Measurements from ENCODE around the gene ACTN4.
A peak's percentile ranks its signal among the peaks of the same experiment; 100 is the strongest.

ACTN4 gene

DNA sequence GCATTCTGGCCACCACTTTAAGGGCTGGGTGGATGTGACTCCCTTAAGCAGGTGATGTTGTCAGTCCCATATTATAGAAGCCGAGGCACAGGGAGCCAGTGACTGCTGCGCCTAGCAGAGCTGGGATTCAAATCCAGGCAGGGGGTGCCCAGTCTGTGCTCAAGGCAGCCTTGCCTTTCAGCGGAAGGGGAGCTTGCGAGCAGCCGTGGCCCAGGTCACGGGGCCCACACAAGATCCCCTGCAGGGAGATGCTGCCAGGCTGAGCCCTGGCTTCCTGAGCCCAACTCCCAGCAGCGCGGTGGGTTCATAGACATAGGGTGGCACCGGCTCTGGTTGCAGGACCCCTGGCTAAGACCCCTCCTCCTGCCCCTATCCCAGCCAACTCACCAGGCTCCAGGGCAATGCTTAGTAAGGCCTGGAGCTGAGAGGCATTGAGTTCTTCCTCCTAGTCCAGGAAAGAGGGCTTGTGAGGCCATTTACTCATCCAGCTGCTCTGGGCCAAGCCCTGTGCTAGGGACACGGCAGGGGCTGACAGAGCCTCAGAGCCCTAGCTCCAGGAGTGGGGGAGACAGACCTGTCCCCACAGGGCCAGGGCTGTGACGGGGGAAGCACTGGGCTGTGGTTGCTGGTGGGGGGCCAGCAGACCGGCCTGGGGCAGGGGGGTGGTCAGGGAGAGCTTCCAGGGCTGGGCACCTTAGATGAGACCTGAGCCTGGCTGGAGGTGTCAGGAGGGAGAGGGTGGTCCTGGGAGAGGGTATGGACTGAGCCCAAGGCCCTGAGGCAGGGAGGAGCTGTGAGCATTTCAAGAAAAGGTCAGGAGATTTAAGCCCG, 87.2 kb downstream of the ACTN4 start:
- Histone ChIP-seq H2AFZ (ENCODE audit: low read length, unreplicated experiment) (no peak overlapping the region), H3K79me2 (ENCODE audit: control insufficient read depth, insufficient read depth, low read length, unreplicated experiment) (no peaks in the 10 kb centered on the region), H3K27me3 (ENCODE audit: insufficient read depth, low read length) (no peaks in the 10 kb centered on the region), H3K4me3 (ENCODE audit: low read depth, low read length) (no peak overlapping the region), H3K27ac (ENCODE audit: low read depth, low read length) (peak overlapping the region; percentile 19; the same call in 1 of the 2 replicates), H3K4me1 (ENCODE audit: control insufficient read depth, insufficient read depth, low read length, unreplicated experiment) (peaks cover 17% of the 10 kb centered on the region), H3K36me3 (ENCODE audit: insufficient read depth, low read length) (no peaks in the 10 kb centered on the region)

DNA sequence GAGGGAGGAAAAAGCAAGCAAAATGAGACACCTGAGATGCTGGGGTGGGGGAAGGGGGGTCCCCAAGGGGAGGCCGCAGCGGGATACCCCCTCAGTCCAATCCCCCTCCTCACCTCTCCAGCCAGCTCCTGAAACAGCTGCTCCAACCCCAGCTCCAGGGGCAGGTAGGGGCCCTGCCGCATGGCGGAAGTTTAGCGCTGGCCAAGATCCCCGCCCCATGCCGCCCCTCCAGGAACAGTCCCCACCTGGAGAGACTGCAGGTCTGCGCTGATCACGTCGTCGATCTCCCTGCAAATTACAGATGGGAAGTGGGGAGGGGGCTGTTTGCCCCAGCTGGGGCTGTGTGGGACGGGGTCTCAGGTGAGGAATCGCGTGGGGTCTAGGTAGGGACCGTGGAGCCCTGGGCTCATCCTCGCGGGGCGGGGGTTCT, 87.8 kb downstream of the ACTN4 start:
- Histone ChIP-seq H3K27ac (ENCODE audit: low read depth, low read length) (no peak overlapping the region), H3K27me3 (ENCODE audit: insufficient read depth, low read length) (no peaks in the 10 kb centered on the region), H3K4me1 (ENCODE audit: control insufficient read depth, insufficient read depth, low read length, unreplicated experiment) (peaks cover 17% of the 10 kb centered on the region), H3K79me2 (ENCODE audit: control insufficient read depth, insufficient read depth, low read length, unreplicated experiment) (no peaks in the 10 kb centered on the region), H2AFZ (ENCODE audit: low read length, unreplicated experiment) (no peak overlapping the region), H3K4me3 (ENCODE audit: low read depth, low read length) (no peak overlapping the region), H3K36me3 (ENCODE audit: insufficient read depth, low read length) (no peaks in the 10 kb centered on the region)

DNA sequence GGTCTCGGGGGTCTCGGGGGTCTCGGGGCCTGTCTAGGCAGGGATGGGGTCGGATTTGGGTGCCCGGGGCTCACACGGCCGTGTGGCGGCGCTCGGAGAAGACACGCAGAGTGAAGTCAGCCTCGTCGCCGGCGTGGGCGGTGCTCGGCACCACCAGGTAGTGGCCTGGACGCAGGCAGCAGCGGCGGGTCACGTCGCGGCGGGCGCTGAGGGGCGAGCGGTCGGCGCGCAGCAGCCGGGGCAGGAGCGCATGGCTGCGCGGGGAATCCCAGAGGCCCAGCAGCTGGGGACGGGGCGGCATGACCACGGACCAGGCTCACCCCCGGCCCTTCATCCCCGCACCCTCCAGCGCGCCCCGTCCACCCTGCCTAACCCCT, 88.6 kb downstream of the ACTN4 start:
- Histone ChIP-seq H2AFZ (ENCODE audit: low read length, unreplicated experiment) (no peak overlapping the region), H3K36me3 (ENCODE audit: insufficient read depth, low read length) (no peaks in the 10 kb centered on the region), H3K4me1 (ENCODE audit: control insufficient read depth, insufficient read depth, low read length, unreplicated experiment) (peaks cover 17% of the 10 kb centered on the region), H3K27me3 (ENCODE audit: insufficient read depth, low read length) (no peaks in the 10 kb centered on the region), H3K27ac (ENCODE audit: low read depth, low read length) (no peak overlapping the region), H3K4me3 (ENCODE audit: low read depth, low read length) (peak overlapping the region; percentile 47), H3K79me2 (ENCODE audit: control insufficient read depth, insufficient read depth, low read length, unreplicated experiment) (no peaks in the 10 kb centered on the region)

DNA sequence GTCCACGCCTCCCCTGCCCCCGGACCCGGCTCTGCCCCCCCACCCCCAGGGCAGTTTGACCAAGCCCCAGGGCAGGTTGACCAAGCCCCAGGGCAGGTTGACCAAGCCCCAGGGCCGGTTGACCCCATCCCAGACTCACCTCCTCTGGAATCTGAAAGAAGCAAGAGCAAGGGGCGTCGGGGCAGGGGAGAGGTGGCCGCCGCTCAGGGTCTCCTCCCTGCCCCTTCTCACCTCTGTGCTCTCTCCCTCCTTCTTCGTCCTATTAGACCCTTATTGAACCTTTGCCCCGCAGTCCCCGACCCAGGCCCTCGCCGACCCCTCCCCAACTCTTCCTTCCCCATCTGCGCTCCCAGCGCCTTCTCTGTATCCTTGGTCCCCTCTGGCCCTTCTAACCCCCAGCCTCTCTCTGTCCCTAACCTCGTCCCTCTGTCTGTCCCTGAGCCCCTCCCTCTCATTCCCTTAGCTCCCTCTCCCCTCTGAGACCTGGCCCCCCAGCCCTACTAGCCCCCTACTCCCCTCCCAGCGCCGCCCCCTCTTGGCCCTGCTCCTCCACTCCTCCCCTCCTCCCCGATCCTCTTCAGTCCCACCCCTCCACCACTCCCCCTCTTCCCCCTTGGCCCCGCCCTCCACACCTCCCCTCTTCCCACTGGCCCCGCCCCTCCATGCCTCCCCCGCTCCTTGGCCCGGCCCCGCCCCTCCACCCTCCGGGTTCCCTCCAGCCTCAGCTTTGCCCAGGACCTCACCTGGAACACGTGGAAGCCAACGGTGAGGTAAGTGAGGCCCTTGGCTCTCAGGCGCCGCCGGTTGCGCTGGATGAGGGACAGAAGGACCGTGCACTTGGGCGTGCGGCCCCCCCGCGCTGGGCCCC, 89.2 kb downstream of the ACTN4 start:
- H3K4me1 ChIP-seq (ENCODE audit: control insufficient read depth, insufficient read depth, low read length, unreplicated experiment) = peaks cover 17% of the 10 kb centered on the region
- no peak overlapping the region for H2AFZ ChIP-seq (ENCODE audit: low read length, unreplicated experiment)
- H3K79me2 ChIP-seq (ENCODE audit: control insufficient read depth, insufficient read depth, low read length, unreplicated experiment) = no peaks in the 10 kb centered on the region
- H3K4me3 ChIP-seq (ENCODE audit: low read depth, low read length) = peak overlapping the region; percentile 47
- no peaks in the 10 kb centered on the region for H3K36me3 ChIP-seq (ENCODE audit: insufficient read depth, low read length)
- no peaks in the 10 kb centered on the region for H3K27me3 ChIP-seq (ENCODE audit: insufficient read depth, low read length)
- no peak overlapping the region for H3K27ac ChIP-seq (ENCODE audit: low read depth, low read length)

DNA sequence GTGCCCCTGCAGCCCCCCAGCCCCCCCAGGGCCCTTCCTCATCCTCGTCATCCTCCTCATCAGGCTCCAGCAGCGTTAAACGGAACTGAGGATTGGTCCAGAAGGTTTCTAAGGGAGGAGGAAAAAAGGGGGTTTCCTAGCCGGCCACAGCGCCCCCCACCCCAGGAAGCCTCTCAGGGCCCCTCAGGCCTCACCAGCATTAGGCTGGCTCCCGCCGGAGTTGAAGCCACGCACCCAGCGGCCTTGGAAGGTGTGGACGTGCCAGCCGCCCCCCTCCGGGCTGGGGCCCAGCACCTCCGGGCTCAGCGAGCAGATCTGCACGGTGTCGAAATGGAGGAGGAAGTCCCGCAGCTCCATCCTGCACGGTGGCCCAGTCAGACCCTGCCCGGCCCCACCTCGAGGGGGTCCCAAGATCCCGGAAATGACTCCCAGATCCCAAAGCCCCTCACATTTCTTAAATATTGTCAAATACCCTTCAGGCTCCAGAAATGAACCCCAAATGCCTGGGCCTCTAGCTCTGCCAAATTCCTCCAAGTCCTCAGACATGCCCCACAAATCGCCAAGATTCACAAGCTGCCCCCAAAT, 89.9 kb downstream of the ACTN4 start:
- Histone ChIP-seq H3K36me3 (ENCODE audit: insufficient read depth, low read length) (no peaks in the 10 kb centered on the region), H3K4me1 (ENCODE audit: control insufficient read depth, insufficient read depth, low read length, unreplicated experiment) (peaks cover 17% of the 10 kb centered on the region), H3K27ac (ENCODE audit: low read depth, low read length) (no peak overlapping the region), H2AFZ (ENCODE audit: low read length, unreplicated experiment) (no peak overlapping the region), H3K4me3 (ENCODE audit: low read depth, low read length) (no peak overlapping the region), H3K79me2 (ENCODE audit: control insufficient read depth, insufficient read depth, low read length, unreplicated experiment) (no peaks in the 10 kb centered on the region), H3K27me3 (ENCODE audit: insufficient read depth, low read length) (no peaks in the 10 kb centered on the region)

DNA sequence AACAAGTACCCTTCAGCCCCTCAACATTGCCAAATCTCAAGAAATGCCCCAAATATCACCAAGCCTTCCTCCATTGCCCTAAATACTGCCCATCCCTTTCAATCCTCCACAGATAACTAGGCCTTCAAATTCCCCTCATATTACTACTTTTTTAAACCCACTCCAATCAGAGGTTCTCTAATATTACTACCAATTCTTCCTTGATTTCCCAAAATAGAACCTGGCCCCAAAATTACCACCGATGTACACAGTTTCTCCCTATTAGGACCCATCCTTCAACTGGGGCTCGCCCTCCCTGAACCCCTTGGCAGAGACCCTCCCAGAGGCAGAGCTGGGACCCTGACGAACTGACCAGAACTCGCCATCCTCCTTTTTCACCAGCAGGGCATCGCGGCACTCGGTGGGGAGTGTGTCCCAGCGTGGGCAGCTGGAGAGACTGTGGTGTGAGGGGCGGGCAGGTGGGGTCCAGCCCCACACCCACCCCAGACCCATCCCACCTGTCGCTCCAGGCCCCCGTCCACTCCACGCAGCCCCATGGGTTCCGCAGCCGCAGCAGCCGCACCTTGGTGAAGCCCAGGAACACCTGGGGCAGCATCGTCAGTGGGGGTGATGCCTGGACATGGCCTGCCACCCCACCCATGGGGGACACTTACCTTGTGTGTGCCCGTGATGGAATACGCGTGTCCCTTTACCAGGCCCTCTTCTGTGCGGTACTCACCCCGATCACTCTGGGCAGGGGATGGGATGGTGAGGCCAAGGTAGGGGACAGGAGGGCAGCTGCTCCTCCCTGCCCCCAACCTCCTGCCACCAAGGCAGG, 90.7 kb downstream of the ACTN4 start:
- no peaks in the 10 kb centered on the region for H3K36me3 ChIP-seq (ENCODE audit: insufficient read depth, low read length)
- peaks cover 16% of the 10 kb centered on the region for H3K4me1 ChIP-seq (ENCODE audit: control insufficient read depth, insufficient read depth, low read length, unreplicated experiment)
- H2AFZ ChIP-seq (ENCODE audit: low read length, unreplicated experiment) = no peak overlapping the region
- no peak overlapping the region for H3K4me3 ChIP-seq (ENCODE audit: low read depth, low read length)
- H3K79me2 ChIP-seq (ENCODE audit: control insufficient read depth, insufficient read depth, low read length, unreplicated experiment) = no peaks in the 10 kb centered on the region
- H3K27me3 ChIP-seq (ENCODE audit: insufficient read depth, low read length) = no peaks in the 10 kb centered on the region
- no peak overlapping the region for H3K27ac ChIP-seq (ENCODE audit: low read depth, low read length)

DNA sequence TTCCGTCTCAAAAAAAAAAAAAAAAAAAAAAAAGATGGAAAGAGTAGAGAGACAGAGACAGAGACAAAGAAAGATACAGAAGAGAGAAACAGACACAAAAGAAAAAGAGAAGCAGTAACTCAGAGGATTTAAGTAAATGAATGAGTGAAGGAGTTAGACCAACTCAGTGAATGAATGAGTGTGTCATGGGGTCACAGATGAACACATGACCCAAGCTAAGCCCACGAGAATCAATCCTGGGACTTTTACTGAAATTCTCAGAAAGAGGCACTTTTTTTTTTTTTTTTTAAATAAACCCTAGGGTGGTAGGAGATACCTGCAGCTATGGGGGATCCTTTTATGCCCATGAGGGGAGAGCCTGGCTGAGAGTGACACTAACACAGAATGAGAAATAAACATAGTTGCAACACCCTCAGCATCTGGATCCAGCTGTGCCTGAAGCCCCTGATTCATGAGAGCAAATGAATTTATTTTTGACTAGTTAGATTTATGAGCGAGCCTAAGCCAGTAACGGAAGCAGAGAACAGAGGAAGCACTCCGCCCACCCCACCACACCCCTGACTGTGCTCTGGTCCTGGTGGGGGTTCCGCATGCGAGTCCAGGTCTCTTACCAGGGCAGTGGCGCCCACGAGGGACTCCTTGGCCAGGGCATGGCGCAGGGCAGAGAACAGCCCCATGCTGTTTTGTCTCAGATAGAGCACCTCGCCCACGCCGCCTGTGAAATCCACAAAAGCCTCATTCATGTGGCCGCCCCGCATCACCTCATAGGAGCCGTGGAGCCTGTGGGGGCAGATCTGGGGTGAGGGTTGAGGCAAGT, 92.2 kb downstream of the ACTN4 start:
- Histone ChIP-seq H2AFZ (ENCODE audit: low read length, unreplicated experiment) (no peak overlapping the region), H3K79me2 (ENCODE audit: control insufficient read depth, insufficient read depth, low read length, unreplicated experiment) (no peaks in the 10 kb centered on the region), H3K4me1 (ENCODE audit: control insufficient read depth, insufficient read depth, low read length, unreplicated experiment) (peaks cover 1% of the 10 kb centered on the region), H3K27ac (ENCODE audit: low read depth, low read length) (no peak overlapping the region), H3K4me3 (ENCODE audit: low read depth, low read length) (no peak overlapping the region), H3K27me3 (ENCODE audit: insufficient read depth, low read length) (no peaks in the 10 kb centered on the region), H3K36me3 (ENCODE audit: insufficient read depth, low read length) (no peaks in the 10 kb centered on the region)

DNA sequence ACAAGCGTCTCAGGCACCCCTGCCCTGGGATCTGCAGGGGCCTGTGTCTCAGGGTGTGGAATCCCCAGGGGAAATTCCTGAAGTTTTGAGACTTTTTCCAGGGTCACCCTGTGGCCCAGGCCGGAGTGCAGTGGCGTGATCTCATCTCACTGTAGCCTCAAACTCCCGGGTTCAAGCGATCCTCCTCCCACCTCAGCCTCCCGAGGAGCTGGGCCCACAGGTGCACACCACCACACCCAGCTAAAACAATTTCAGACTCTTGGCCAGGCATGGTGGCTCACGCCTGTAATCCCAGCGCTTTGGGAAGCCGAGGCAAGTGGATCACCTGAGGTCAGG, 92.8 kb downstream of the ACTN4 start:
- Histone ChIP-seq H3K27ac (ENCODE audit: low read depth, low read length) (no peak overlapping the region), H3K27me3 (ENCODE audit: insufficient read depth, low read length) (no peaks in the 10 kb centered on the region), H2AFZ (ENCODE audit: low read length, unreplicated experiment) (no peak overlapping the region), H3K4me3 (ENCODE audit: low read depth, low read length) (no peak overlapping the region), H3K4me1 (ENCODE audit: control insufficient read depth, insufficient read depth, low read length, unreplicated experiment) (no peaks in the 10 kb centered on the region), H3K79me2 (ENCODE audit: control insufficient read depth, insufficient read depth, low read length, unreplicated experiment) (no peaks in the 10 kb centered on the region), H3K36me3 (ENCODE audit: insufficient read depth, low read length) (no peaks in the 10 kb centered on the region)

DNA sequence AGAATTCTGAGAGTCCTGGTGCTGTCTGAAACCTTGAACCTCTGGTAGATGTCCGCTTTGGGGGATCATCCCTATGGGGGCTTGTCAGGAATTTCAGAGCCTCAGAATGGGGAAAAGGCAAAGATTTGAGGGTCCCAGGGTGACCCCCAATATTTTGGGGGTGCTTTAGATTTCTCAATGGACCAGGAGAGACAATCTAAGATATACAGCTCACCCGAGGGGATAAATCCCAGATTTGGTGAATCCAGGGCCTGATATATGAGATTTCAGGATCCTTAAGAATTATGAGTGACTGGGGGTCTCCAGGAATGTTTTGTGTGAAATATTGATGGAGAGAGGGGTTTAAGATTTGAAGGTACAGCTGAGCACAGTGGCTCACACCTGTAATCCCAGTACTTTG, 93.5 kb downstream of the ACTN4 start:
- no peaks in the 10 kb centered on the region for H3K79me2 ChIP-seq (ENCODE audit: control insufficient read depth, insufficient read depth, low read length, unreplicated experiment)
- H3K27me3 ChIP-seq (ENCODE audit: insufficient read depth, low read length) = no peaks in the 10 kb centered on the region
- no peak overlapping the region for H2AFZ ChIP-seq (ENCODE audit: low read length, unreplicated experiment)
- no peaks in the 10 kb centered on the region for H3K4me1 ChIP-seq (ENCODE audit: control insufficient read depth, insufficient read depth, low read length, unreplicated experiment)
- H3K27ac ChIP-seq (ENCODE audit: low read depth, low read length) = no peak overlapping the region
- H3K36me3 ChIP-seq (ENCODE audit: insufficient read depth, low read length) = no peaks in the 10 kb centered on the region
- H3K4me3 ChIP-seq (ENCODE audit: low read depth, low read length) = no peak overlapping the region

All from ACC112 (cell line).